Neuron (in vitro differentiated cells): Measurements from ENCODE around the gene CHRM2.

ENCODE experiments used
- H2AFZ ChIP-seq: one replicate; pipeline ENCODE4 v1.6.1; 2013; ENCODE audit warnings: low read depth, mild to moderate bottlenecking, inconsistent platforms, low read length, moderate library complexity
- H3K27me3 ChIP-seq: one replicate; pipeline ENCODE4 v1.6.1; 2013; ENCODE audit warnings: low read length; ENCODE audit not compliant: insufficient read depth
- H3K36me3 ChIP-seq: one replicate; pipeline ENCODE4 v1.6.1; 2013; ENCODE audit warnings: low read length; ENCODE audit not compliant: insufficient read depth
- H3K4me1 ChIP-seq: one replicate; pipeline ENCODE4 v1.6.1; 2013; ENCODE audit warnings: low read length; ENCODE audit not compliant: insufficient read depth
- H3K4me3 ChIP-seq: 2 replicates; pipeline ENCODE4 v1.5.1; 2013; ENCODE audit warnings: mild to moderate bottlenecking, low read length, moderate library complexity
- H3K9me3 ChIP-seq: one replicate; pipeline ENCODE4 v1.6.1; 2013; ENCODE audit warnings: low read length

CHRM2 gene

GRCh38 chr7:136874393-136875032, 6.1 kb downstream of the CHRM2 start:
- Histone ChIP-seq H3K27me3 (peaks cover 46% of the 10 kb centered on the region), H2AFZ (no peak overlapping the region), H3K4me3 (no peak overlapping the region), H3K9me3 (no peaks in the 10 kb centered on the region), H3K36me3 (no peaks in the 10 kb centered on the region), H3K4me1 (peaks cover 21% of the 10 kb centered on the region)

- Histone ChIP-seq H3K36me3 (no peaks in the 10 kb centered on the region), H3K4me1 (no peaks in the 10 kb centered on the region), H2AFZ (no peak overlapping the region), H3K4me3 (no peak overlapping the region), H3K9me3 (no peaks in the 10 kb centered on the region), H3K27me3 (peaks cover 16% of the 10 kb centered on the region)
These were observed 9.1 kb downstream of the CHRM2 start for GRCh38 chr7:136877509-136877908.

- Histone ChIP-seq H3K4me3 (no peak overlapping the region), H3K36me3 (no peaks in the 10 kb centered on the region), H3K27me3 (peaks cover 11% of the 10 kb centered on the region), H2AFZ (no peak overlapping the region), H3K9me3 (no peaks in the 10 kb centered on the region), H3K4me1 (no peaks in the 10 kb centered on the region)
These were observed 9.5 kb downstream of the CHRM2 start for GRCh38 chr7:136877990-136878389.

GRCh38 chr7:136878878-136879277, 10.4 kb downstream of the CHRM2 start:
- H3K36me3 ChIP-seq = no peaks in the 10 kb centered on the region
- H3K9me3 ChIP-seq = no peaks in the 10 kb centered on the region
- peaks cover 2% of the 10 kb centered on the region for H3K27me3 ChIP-seq
- H3K4me3 ChIP-seq = no peak overlapping the region
- H3K4me1 ChIP-seq = no peaks in the 10 kb centered on the region
- no peak overlapping the region for H2AFZ ChIP-seq

GRCh38 chr7:136883046-136883445, 14.6 kb downstream of the CHRM2 start:
- Histone ChIP-seq H3K4me1 (no peaks in the 10 kb centered on the region), H3K27me3 (no peaks in the 10 kb centered on the region), H3K4me3 (no peak overlapping the region), H3K36me3 (no peaks in the 10 kb centered on the region), H3K9me3 (no peaks in the 10 kb centered on the region), H2AFZ (no peak overlapping the region)

- Histone ChIP-seq H2AFZ (no peak overlapping the region), H3K4me1 (no peaks in the 10 kb centered on the region)
These were observed 16.0 kb downstream of the CHRM2 start for GRCh38 chr7:136884492-136884891.

GRCh38 chr7:136887317-136887716, 18.9 kb downstream of the CHRM2 start:
- H2AFZ ChIP-seq = no peak overlapping the region
- H3K27me3 ChIP-seq = peaks cover 4% of the 10 kb centered on the region
- no peaks in the 10 kb centered on the region for H3K36me3 ChIP-seq
- no peak overlapping the region for H3K4me3 ChIP-seq
- no peaks in the 10 kb centered on the region for H3K9me3 ChIP-seq
- no peaks in the 10 kb centered on the region for H3K4me1 ChIP-seq

More at GRCh38 chr7:136884492-136884891, 16.0 kb downstream of the CHRM2 start:
- H3K4me3 ChIP-seq = no peak overlapping the region
- no peaks in the 10 kb centered on the region for H3K9me3 ChIP-seq
- H3K27me3 ChIP-seq = no peaks in the 10 kb centered on the region
- no peaks in the 10 kb centered on the region for H3K36me3 ChIP-seq

GRCh38 chr7:136890399-136890798, 21.9 kb downstream of the CHRM2 start:
- no peaks in the 10 kb centered on the region for H3K36me3 ChIP-seq
- H3K4me1 ChIP-seq = no peaks in the 10 kb centered on the region
- no peak overlapping the region for H2AFZ ChIP-seq
- H3K4me3 ChIP-seq = no peak overlapping the region
- peaks cover 4% of the 10 kb centered on the region for H3K27me3 ChIP-seq
- H3K9me3 ChIP-seq = no peaks in the 10 kb centered on the region

GRCh38 chr7:136891850-136892249, 23.4 kb downstream of the CHRM2 start:
- Histone ChIP-seq H3K36me3 (no peaks in the 10 kb centered on the region), H2AFZ (no peak overlapping the region), H3K4me1 (no peaks in the 10 kb centered on the region), H3K27me3 (peaks cover 4% of the 10 kb centered on the region), H3K4me3 (no peak overlapping the region), H3K9me3 (no peaks in the 10 kb centered on the region)

GRCh38 chr7:136894789-136895188, 26.3 kb downstream of the CHRM2 start:
- Histone ChIP-seq H3K36me3 (no peaks in the 10 kb centered on the region), H3K9me3 (no peaks in the 10 kb centered on the region), H3K4me1 (no peaks in the 10 kb centered on the region), H3K27me3 (peaks cover 4% of the 10 kb centered on the region), H2AFZ (no peak overlapping the region), H3K4me3 (no peak overlapping the region)

GRCh38 chr7:136897676-136898075, 29.2 kb downstream of the CHRM2 start:
- Histone ChIP-seq H3K4me3 (no peak overlapping the region), H2AFZ (no peak overlapping the region), H3K9me3 (no peaks in the 10 kb centered on the region)

GRCh38 chr7:136900005-136900404, 31.6 kb downstream of the CHRM2 start:
- H3K9me3 ChIP-seq = no peaks in the 10 kb centered on the region
- H3K4me3 ChIP-seq = no peak overlapping the region
- no peaks in the 10 kb centered on the region for H3K36me3 ChIP-seq
- H2AFZ ChIP-seq = no peak overlapping the region
- H3K27me3 ChIP-seq = no peaks in the 10 kb centered on the region
- H3K4me1 ChIP-seq = no peaks in the 10 kb centered on the region

More at GRCh38 chr7:136897676-136898075, 29.2 kb downstream of the CHRM2 start:
- no peaks in the 10 kb centered on the region for H3K4me1 ChIP-seq
- no peaks in the 10 kb centered on the region for H3K36me3 ChIP-seq
- H3K27me3 ChIP-seq = no peaks in the 10 kb centered on the region

- Histone ChIP-seq H3K4me3 (no peak overlapping the region), H3K36me3 (no peaks in the 10 kb centered on the region), H3K27me3 (no peaks in the 10 kb centered on the region), H2AFZ (no peak overlapping the region), H3K4me1 (no peaks in the 10 kb centered on the region), H3K9me3 (no peaks in the 10 kb centered on the region)
These were observed 42.3 kb downstream of the CHRM2 start for GRCh38 chr7:136910771-136911170.

- no peak overlapping the region for H3K4me3 ChIP-seq
These were observed 42.9 kb downstream of the CHRM2 start for GRCh38 chr7:136911344-136911743.

More at GRCh38 chr7:136911344-136911743, 42.9 kb downstream of the CHRM2 start:
- no peaks in the 10 kb centered on the region for H3K27me3 ChIP-seq
- no peaks in the 10 kb centered on the region for H3K9me3 ChIP-seq
- no peaks in the 10 kb centered on the region for H3K36me3 ChIP-seq
- no peak overlapping the region for H2AFZ ChIP-seq
- no peaks in the 10 kb centered on the region for H3K4me1 ChIP-seq
